Fibroblast of lung (primary cell): Measurements from ENCODE around the gene NIPAL4. TPM values are rescaled to one million over a fixed set of nuclear protein-coding genes. Genes with fewer than 3 reads are reported as not detected.
"Not testable (repeated sequence)": the region's sequence is repeated elsewhere in the genome, so short reads cannot be mapped to it uniquely, and the experiment has no call there.

Experiments used
- DNase-seq, 2 donors: peaks; one replicate each; pipeline versions ENCODE4 v3.0.0 to v3.0.0-alpha.2; 2010; ENCODE audit warnings: low read depth in 2 of 2
- H2AFZ ChIP-seq: 2 replicates; pipeline ENCODE4 v1.5.1; 2012; ENCODE audit warnings: low read length, control low read depth, inconsistent platforms
- H3K27ac ChIP-seq: 2 replicates; pipeline ENCODE4 v1.5.1; 2011; ENCODE audit warnings: low read length, control low read depth; ENCODE audit not compliant: insufficient read depth
- H3K27me3 ChIP-seq: 2 replicates; pipeline ENCODE4 v1.5.1; 2011; ENCODE audit warnings: mild to moderate bottlenecking, low read length; ENCODE audit not compliant: control insufficient read depth, insufficient read depth
- H3K36me3 ChIP-seq: 2 replicates; pipeline ENCODE4 v1.5.1; 2011; ENCODE audit warnings: low read length; ENCODE audit not compliant: control insufficient read depth, insufficient read depth
- H3K4me1 ChIP-seq: 2 replicates; pipeline ENCODE4 v1.5.1; 2011; ENCODE audit warnings: low read length; ENCODE audit not compliant: control insufficient read depth, insufficient read depth; ENCODE audit errors: extremely low read depth
- H3K4me2 ChIP-seq: 2 replicates; pipeline ENCODE4 v1.5.1; 2011; ENCODE audit warnings: low read length, control low read depth; ENCODE audit not compliant: insufficient read depth; ENCODE audit errors: extremely low read depth
- H3K4me3 ChIP-seq, 4 experiments: fragments of 200-600 bp in 1 of 4; sonication (generic) in 1 of 4; replicated peaks in 1 of 4; 2 replicates each; pipeline ENCODE4 v1.5.1; 2011 to 2016; ENCODE audit warnings: low read length in 4 of 4, low read depth in 3 of 4, mild to moderate bottlenecking in 3 of 4, control low read depth in 2 of 4, inconsistent platforms in 1 of 4, mixed read lengths in 1 of 4; ENCODE audit not compliant: insufficient read depth in 1 of 4; ENCODE audit errors: control extremely low read depth in 1 of 4
- H3K79me2 ChIP-seq: 2 replicates; pipeline ENCODE4 v1.5.1; 2012; ENCODE audit warnings: mild to moderate bottlenecking, low read length, inconsistent platforms; ENCODE audit not compliant: control insufficient read depth, insufficient read depth
- H3K9ac ChIP-seq: 2 replicates; pipeline ENCODE4 v1.5.1; 2011; ENCODE audit warnings: mild to moderate bottlenecking, low read length, control low read depth; ENCODE audit not compliant: insufficient read depth
- H3K9me3 ChIP-seq: 2 replicates; pipeline ENCODE4 v1.5.1; 2012; ENCODE audit warnings: low read depth, low read length; ENCODE audit not compliant: control insufficient read depth, insufficient read depth
- H4K20me1 ChIP-seq: 2 replicates; pipeline ENCODE4 v1.5.1; 2011; ENCODE audit warnings: low read length; ENCODE audit not compliant: control insufficient read depth, insufficient read depth; ENCODE audit errors: extremely low read depth
- EZH2 ChIP-seq: IDR thresholded peaks from 2 replicates; pipeline ENCODE4 v1.5.1; 2012; ENCODE audit warnings: low read length, control low read depth, mild to moderate bottlenecking; ENCODE audit errors: missing control alignments
- polyA minus RNA-seq: library from RNA; depleted of rRNA, polyadenylated mRNA; stranded (reverse); fragments of >200 nt; gene quantifications from 2 replicates; pipeline ENCODE4 v1.2.3, GENCODE V29; 2011; ENCODE audit warnings: low replicate concordance
- polyA plus RNA-seq, 2 donors: library from polyadenylated mRNA; depleted of rRNA in 1 of 2; stranded (reverse) in 1 of 2; unstranded in 1 of 2; fragments of >200 nt; gene quantifications; 2 replicates each; pipeline ENCODE4 v1.2.1, GENCODE V29; 2011 to 2012; ENCODE audit warnings: missing spikeins in 1 of 2
- total RNA-seq: library from RNA; depleted of rRNA; stranded (reverse); fragments of >200 nt; gene quantifications from 2 replicates; pipeline ENCODE4 v1.2.1, GENCODE V29; 2014
- TF ChIP-seq, protein P1 (sequence below), 2 donors: IDR thresholded peaks in 1 of 2; conservative IDR thresholded peaks in 1 of 2; 1 replicate in 1 of 2; 2 replicates in 1 of 2; pipeline ENCODE4 v1.5.1; 2011 to 2012; ENCODE audit warnings: low read length in 2 of 2, control low read depth in 1 of 2, inconsistent platforms in 1 of 2, low read depth in 1 of 2, mild to moderate bottlenecking in 1 of 2

Gene NIPAL4
- total RNA-seq (0.17 and 0.26 TPM in 2 replicates), polyA plus RNA-seq (0.06 and 0.07 TPM in 2 replicates), polyA minus RNA-seq (not detected in 2 replicates)
- not detected in 2 replicates for polyA plus RNA-seq (2012)

DNA sequence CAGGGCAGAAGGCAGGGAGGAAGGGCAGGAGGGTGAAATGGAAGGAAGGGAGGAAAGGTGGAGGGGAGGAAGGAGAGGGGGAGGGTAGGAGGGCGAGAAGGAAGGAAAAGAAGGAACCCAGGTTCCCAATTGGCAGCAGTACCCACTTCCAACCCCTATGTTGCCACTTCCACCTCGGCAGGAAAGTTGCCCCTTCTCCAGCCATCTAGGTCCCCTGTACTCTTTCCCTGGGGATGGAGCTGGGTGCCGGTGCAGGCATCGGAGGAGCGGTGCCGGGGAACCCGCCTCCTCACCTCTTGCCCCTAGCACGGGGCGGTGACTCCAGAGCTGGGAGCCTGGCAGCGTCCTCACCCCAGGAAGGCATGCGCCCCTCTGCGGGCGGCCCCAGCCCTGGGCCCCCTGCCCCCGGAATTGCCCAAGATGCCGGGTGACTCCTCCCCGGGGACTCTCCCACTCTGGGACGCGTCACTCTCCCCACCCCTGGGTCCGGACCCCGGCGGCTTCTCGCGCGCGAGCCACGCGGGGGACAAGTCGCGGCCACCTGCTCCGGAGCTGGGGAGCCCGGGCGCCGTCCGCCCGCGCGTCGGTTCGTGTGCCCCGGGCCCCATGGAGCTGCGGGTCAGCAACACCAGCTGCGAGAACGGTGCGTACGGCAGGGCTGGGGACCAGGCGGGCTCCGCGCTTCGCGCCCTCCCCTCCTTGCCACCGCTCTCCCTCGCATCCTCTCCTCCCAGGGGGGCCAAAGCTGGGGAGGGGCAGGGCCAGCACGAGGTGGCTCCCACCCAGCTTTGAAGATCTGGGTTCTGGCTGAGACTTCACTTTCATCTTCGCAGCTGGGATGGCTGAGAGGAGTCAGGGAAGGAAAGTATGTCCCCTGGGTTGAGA is at the start of gene NIPAL4:
Gene NIPAL4, plus strand, starts transcription at position 499 of the 885 bp plus-strand sequence. Its CDS starts 108 bp downstream, at position 607.
- no peaks in the 10 kb centered on the region for H3K36me3 ChIP-seq
- no peak within 1 kb of the TSS for H3K9ac ChIP-seq
- no peaks in the 10 kb centered on the region for H3K9me3 ChIP-seq
- H2AFZ ChIP-seq, result no peak within 1 kb of the TSS
- H3K4me2 ChIP-seq, result peak within 1 kb of the TSS; percentile 81
- peaks cover 3% of the 10 kb centered on the region for H3K4me1 ChIP-seq
- no peaks in the 10 kb centered on the region for H3K79me2 ChIP-seq
- no peak for DNase-seq
- peaks cover 10% of the 10 kb centered on the region for H3K27me3 ChIP-seq
- no peak within 1 kb of the TSS for H3K27ac ChIP-seq
- no peaks in the 10 kb centered on the region for H4K20me1 ChIP-seq
- peak within 1 kb of the TSS; percentile 34 to 56 (median 43) for H3K4me3 ChIP-seq
- TF ChIP-seq EZH2, result peak; percentile 21
- TF ChIP-seq, protein P1, sequence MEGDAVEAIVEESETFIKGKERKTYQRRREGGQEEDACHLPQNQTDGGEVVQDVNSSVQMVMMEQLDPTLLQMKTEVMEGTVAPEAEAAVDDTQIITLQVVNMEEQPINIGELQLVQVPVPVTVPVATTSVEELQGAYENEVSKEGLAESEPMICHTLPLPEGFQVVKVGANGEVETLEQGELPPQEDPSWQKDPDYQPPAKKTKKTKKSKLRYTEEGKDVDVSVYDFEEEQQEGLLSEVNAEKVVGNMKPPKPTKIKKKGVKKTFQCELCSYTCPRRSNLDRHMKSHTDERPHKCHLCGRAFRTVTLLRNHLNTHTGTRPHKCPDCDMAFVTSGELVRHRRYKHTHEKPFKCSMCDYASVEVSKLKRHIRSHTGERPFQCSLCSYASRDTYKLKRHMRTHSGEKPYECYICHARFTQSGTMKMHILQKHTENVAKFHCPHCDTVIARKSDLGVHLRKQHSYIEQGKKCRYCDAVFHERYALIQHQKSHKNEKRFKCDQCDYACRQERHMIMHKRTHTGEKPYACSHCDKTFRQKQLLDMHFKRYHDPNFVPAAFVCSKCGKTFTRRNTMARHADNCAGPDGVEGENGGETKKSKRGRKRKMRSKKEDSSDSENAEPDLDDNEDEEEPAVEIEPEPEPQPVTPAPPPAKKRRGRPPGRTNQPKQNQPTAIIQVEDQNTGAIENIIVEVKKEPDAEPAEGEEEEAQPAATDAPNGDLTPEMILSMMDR (conservative IDR thresholded peaks at IDR 0.05 in 1 of 2, IDR thresholded peaks at IDR 0.05 in 1 of 2; ENCODE audit: low read depth in 1 of 2, low read length in 2 of 2), result no peak

DNA sequence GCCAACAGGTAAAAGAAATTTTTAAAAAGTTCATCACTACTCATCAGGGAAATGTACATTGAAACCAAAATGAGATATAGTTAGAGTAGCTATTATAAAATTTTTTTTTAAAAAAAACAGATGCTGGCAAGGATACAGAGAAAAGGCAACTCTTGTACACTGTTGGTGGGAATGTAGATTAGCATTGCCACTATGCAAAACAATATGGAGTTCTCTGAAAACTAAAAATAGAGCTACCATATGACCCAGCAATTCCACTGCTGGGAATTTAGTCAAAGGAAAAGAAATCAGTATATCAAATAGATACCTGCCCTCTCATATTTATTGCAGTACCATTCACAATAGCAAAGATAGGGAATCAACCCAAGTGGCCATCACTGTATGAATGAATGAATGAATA is 44.2 kb upstream of the NIPAL4 start:
- Histone ChIP-seq H3K27me3 (no peaks in the 10 kb centered on the region), H2AFZ (no peak overlapping the region), H3K4me2 (no peak overlapping the region), H3K4me1 (no peaks in the 10 kb centered on the region), H3K9me3 (no peaks in the 10 kb centered on the region), H4K20me1 (no peaks in the 10 kb centered on the region), H3K27ac (no peak overlapping the region), H3K36me3 (no peaks in the 10 kb centered on the region), H3K4me3 (no peak overlapping the region), H3K79me2 (no peaks in the 10 kb centered on the region), H3K9ac (no peak overlapping the region)
- no peak for DNase-seq
- TF ChIP-seq EZH2, result no peak
- TF ChIP-seq, protein P1 (conservative IDR thresholded peaks at IDR 0.05 in 1 of 2, IDR thresholded peaks at IDR 0.05 in 1 of 2; ENCODE audit: low read depth in 1 of 2, low read length in 2 of 2), result no peak

DNA sequence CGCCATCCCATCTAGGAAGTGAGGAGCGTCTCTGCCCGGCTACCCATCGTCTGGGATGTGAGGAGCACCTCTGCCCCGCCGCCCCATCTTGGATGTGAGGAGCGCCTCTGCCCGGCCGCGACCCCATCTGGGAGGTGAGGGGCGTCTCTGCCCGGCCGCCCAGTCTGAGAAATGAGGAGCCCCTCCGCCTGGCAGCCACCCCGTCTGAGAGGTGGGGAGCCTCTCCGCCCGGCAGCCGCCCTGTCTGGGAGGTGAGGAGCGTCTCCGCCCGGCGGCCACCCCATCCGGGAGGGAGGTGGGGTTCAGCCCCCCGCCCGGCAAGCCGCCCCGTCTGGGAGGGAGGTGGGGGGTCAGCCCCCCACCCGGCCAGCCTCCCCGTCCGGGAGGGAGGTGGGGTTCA is 40.5 kb upstream of the NIPAL4 start:
- not testable (repeated sequence) for DNase-seq, H3K9me3 ChIP-seq, H3K9ac ChIP-seq, H3K4me3 ChIP-seq, H3K36me3 ChIP-seq, H3K27ac ChIP-seq, H3K27me3 ChIP-seq, H3K79me2 ChIP-seq, H3K4me2 ChIP-seq, H3K4me1 ChIP-seq, H2AFZ ChIP-seq, H4K20me1 ChIP-seq

DNA sequence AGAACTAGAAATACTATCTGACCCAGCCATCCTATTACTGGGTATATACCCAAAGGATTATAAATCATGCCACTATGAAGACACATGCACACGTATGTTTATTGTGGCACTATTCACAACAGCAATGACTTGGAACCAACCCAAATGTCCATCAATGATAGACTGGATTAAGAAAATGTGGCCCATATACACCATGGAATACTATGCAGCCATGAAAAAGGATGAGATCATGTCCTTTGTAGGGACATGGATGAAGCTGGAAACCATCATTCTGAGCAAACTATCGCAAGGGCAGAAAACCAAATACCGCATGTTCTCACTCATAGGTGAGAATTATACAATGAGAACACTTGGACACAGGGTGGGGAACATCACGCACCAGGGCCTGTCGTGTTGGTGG is 30.1 kb upstream of the NIPAL4 start:
- not testable (repeated sequence) for H4K20me1 ChIP-seq, H3K4me2 ChIP-seq, H3K9ac ChIP-seq, H3K27me3 ChIP-seq, H3K4me1 ChIP-seq, H3K79me2 ChIP-seq, DNase-seq, H2AFZ ChIP-seq, H3K4me3 ChIP-seq, H3K27ac ChIP-seq, H3K36me3 ChIP-seq, H3K9me3 ChIP-seq
